HEK293 (cell line): ENCODE data around the gene ARHGAP28.

ENCODE experiments used
- ZBTB8A ChIP-seq: fragments of 450-650 bp; formaldehyde crosslinking; IDR thresholded peaks from 2 replicates; pipeline ENCODE4 v1.5.1; 2016; ENCODE audit warnings: missing biosample characterization, missing genetic modification characterization
- ZNF174 ChIP-seq: fragments of 450-650 bp; formaldehyde crosslinking; IDR thresholded peaks from 2 replicates; pipeline ENCODE4 v1.5.0; 2017; ENCODE audit warnings: missing biosample characterization, mild to moderate bottlenecking, missing genetic modification characterization
- ZNF24 ChIP-seq: fragments of 450-650 bp; formaldehyde crosslinking; IDR thresholded peaks from 2 replicates; pipeline ENCODE4 v1.5.1; 2016; ENCODE audit warnings: missing biosample characterization, missing genetic modification characterization
- ZNF324 ChIP-seq: fragments of 450-650 bp; formaldehyde crosslinking; IDR thresholded peaks from 2 replicates; pipeline ENCODE4 v1.5.1; 2016; ENCODE audit warnings: missing biosample characterization, missing genetic modification characterization
- ZNF843 ChIP-seq: fragments of 450-650 bp; formaldehyde crosslinking; IDR thresholded peaks from 2 replicates; pipeline ENCODE4 v1.5.1; 2016; ENCODE audit warnings: missing biosample characterization, missing genetic modification characterization
- TF ChIP-seq, protein P1 (sequence below): fragments of 450-650 bp; formaldehyde crosslinking; IDR thresholded peaks from 2 replicates; pipeline ENCODE4 v1.5.1; 2017; ENCODE audit warnings: missing biosample characterization, mild to moderate bottlenecking, missing genetic modification characterization, moderate library complexity
- TF ChIP-seq, protein P2 (sequence below): fragments of 450-650 bp; formaldehyde crosslinking; IDR thresholded peaks from 2 replicates; pipeline ENCODE4 v1.5.1; 2016; ENCODE audit warnings: missing biosample characterization, missing genetic modification characterization

DNA sequence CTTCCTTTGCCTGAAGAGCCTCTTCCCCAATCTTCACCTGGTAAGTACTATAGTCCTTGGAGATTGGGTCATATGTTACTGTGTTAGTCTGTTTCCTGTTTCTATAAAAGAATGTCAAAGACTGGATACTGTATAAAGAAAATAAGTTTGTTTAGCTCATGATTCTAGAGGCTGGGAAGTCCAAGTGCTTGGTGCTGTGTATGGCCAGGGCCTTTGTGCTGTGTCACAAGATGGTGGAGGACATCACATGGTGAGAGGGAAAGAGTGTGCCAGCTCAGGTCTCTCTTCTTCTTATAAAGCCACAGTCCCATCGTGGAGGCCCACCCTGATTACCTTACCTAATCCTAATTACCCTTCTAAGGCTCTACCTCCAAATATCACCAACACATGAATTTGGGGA is 20.9 kb downstream of the ARHGAP28 start:
- TF ChIP-seq ZNF174 (no peak), ZNF24 (no peak), ZNF324 (tag by site-specific recombination) (no peak), ZBTB8A (no peak), ZNF843 (tag by site-specific recombination) (no peak)
- TF ChIP-seq, protein P1, sequence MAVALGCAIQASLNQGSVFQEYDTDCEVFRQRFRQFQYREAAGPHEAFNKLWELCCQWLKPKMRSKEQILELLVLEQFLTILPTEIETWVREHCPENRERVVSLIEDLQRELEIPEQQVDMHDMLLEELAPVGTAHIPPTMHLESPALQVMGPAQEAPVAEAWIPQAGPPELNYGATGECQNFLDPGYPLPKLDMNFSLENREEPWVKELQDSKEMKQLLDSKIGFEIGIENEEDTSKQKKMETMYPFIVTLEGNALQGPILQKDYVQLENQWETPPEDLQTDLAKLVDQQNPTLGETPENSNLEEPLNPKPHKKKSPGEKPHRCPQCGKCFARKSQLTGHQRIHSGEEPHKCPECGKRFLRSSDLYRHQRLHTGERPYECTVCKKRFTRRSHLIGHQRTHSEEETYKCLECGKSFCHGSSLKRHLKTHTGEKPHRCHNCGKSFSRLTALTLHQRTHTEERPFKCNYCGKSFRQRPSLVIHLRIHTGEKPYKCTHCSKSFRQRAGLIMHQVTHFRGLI, result no peak
- TF ChIP-seq, protein P2, sequence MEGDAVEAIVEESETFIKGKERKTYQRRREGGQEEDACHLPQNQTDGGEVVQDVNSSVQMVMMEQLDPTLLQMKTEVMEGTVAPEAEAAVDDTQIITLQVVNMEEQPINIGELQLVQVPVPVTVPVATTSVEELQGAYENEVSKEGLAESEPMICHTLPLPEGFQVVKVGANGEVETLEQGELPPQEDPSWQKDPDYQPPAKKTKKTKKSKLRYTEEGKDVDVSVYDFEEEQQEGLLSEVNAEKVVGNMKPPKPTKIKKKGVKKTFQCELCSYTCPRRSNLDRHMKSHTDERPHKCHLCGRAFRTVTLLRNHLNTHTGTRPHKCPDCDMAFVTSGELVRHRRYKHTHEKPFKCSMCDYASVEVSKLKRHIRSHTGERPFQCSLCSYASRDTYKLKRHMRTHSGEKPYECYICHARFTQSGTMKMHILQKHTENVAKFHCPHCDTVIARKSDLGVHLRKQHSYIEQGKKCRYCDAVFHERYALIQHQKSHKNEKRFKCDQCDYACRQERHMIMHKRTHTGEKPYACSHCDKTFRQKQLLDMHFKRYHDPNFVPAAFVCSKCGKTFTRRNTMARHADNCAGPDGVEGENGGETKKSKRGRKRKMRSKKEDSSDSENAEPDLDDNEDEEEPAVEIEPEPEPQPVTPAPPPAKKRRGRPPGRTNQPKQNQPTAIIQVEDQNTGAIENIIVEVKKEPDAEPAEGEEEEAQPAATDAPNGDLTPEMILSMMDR (tag by site-specific recombination), result no peak
